Stimulated activated naive CD8-positive, alpha-beta T cell treated with anti-CD3 and anti-CD28 coated beads, Interleukin-15, amount 100 ng/mL, for 72 hours (primary cell): ENCODE measurements around the gene MT1H.
A peak's percentile ranks its signal among the peaks of the same experiment; 100 is the strongest.
"Not testable (repeated sequence)": the region's sequence is repeated elsewhere in the genome, so short reads cannot be mapped to it uniquely, and the experiment has no call there.

ENCODE experiments used
- ATAC-seq: fragments of 150-1000 bp; cut with Tn5 transposase; 2 replicates; pipeline ENCODE4 v1.10.0; 2021; ENCODE audit warnings: mild to moderate bottlenecking, moderate library complexity
- DNase-seq, 2 donors: peaks; one replicate each; pipeline ENCODE4 v3.0.0; 2021 to 2022
- H3K27ac Mint-ChIP-seq, 2 donors: one replicate each; pipeline ENCODE4 v1.8.0; 2022; ENCODE audit warnings: mild to moderate bottlenecking in 2 of 2, mixed read lengths in 2 of 2, moderate library complexity in 2 of 2
- H3K27me3 Mint-ChIP-seq: one replicate; pipeline ENCODE4 v1.8.0; 2022; ENCODE audit warnings: mixed read lengths
- H3K4me1 Mint-ChIP-seq: one replicate; pipeline ENCODE4 v1.8.0; 2022; ENCODE audit warnings: mild to moderate bottlenecking, mixed read lengths
- H3K4me3 Mint-ChIP-seq, 2 donors: one replicate each; pipeline ENCODE4 v1.8.0; 2022; ENCODE audit warnings: mild to moderate bottlenecking in 2 of 2, mixed read lengths in 2 of 2, moderate library complexity in 1 of 2
- H3K9me3 Mint-ChIP-seq, 2 donors: one replicate each; pipeline ENCODE4 v1.8.0; 2022; ENCODE audit warnings: mixed read lengths in 2 of 2

MT1H gene

GRCh38 chr16:56647641-56648431, 21.8 kb upstream of the MT1H start:
- ATAC-seq (no peak), DNase-seq (no peak)
- Mint-ChIP-seq H3K9me3 (no peaks in the 10 kb centered on the region), H3K27me3 (peaks cover 61% of the 10 kb centered on the region), H3K27ac (no peak overlapping the region), H3K4me1 (peaks cover 18% of the 10 kb centered on the region), H3K4me3 (no peak overlapping the region)

DNA sequence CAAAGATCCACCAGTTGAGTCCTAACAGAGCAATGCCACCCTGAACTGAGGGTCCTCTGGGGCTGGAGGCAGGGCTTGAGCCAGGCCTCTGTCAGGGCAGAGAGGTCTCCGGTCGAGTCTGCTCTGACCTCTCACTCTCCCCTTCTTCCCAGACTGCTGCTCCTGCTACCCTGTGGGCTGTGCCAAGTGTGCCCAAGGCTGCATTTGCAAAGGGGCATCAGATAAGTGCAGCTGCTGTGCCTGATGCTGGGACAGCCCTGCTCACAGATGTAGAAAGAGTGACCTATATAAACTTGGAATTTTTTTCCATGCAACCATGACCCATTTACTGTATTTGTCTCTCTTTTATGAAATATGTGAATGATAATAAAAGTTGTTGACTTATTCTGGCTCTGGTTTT, 20.3 kb upstream of the MT1H start:
- Mint-ChIP-seq H3K27me3 (peaks cover 58% of the 10 kb centered on the region), H3K27ac (no peak overlapping the region)

DNA sequence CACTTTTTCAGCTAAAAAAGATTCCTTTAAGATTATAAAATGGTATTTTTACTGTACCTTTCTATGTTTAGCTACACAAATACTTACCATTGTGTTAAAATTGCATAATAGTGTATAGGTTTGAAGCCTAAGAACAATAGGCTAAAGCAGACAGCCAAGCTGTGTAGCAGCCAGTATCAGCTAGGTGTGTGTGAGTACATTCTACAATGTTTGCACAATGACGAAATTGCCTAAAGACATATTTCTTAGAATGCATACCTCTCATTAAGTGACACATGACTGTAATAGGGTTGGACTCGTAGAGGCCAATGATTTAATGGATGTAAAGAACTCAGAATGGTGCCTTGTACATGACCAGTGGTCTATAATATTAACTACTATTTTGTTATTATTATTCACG, 19.8 kb upstream of the MT1H start:
- Mint-ChIP-seq H3K4me1 (no peaks in the 10 kb centered on the region), H3K27me3 (peaks cover 53% of the 10 kb centered on the region), H3K9me3 (no peaks in the 10 kb centered on the region), H3K4me3 (no peak overlapping the region), H3K27ac (no peak overlapping the region)
- ATAC-seq (no peak), DNase-seq (no peak)

More for the DNA sequence above, 20.3 kb upstream of the MT1H start:
- DNase-seq (no peak), ATAC-seq (no peak)
- H3K4me3 Mint-ChIP-seq, result no peak overlapping the region
- no peaks in the 10 kb centered on the region for H3K9me3 Mint-ChIP-seq
- peaks cover 3% of the 10 kb centered on the region for H3K4me1 Mint-ChIP-seq

GRCh38 chr16:56651586-56651985, 18.0 kb upstream of the MT1H start, which contains the start of gene MT1B:
MT1B (plus strand) TSS chr16:56651886; CDS start chr16:56651954, 68 bp downstream.
- ATAC-seq (peak; percentile 28), DNase-seq (no peak)
- H3K9me3 Mint-ChIP-seq, result no peaks in the 10 kb centered on the region
- H3K4me1 Mint-ChIP-seq, result no peaks in the 10 kb centered on the region
- peak within 1 kb of the TSS in 1 of 2 donors; percentile 44 for H3K27ac Mint-ChIP-seq
- peaks cover 52% of the 10 kb centered on the region for H3K27me3 Mint-ChIP-seq
- H3K4me3 Mint-ChIP-seq, result no peak within 1 kb of the TSS

GRCh38 chr16:56652600-56652999, 17.0 kb upstream of the MT1H start:
- no peak for ATAC-seq
- H3K9me3 Mint-ChIP-seq, result no peaks in the 10 kb centered on the region
- H3K4me3 Mint-ChIP-seq, result no peak overlapping the region

GRCh38 chr16:56653218-56653617, 16.4 kb upstream of the MT1H start:
- Mint-ChIP-seq H3K27me3 (peaks cover 38% of the 10 kb centered on the region), H3K27ac (no peak overlapping the region), H3K9me3 (no peaks in the 10 kb centered on the region), H3K4me1 (peaks cover 8% of the 10 kb centered on the region), H3K4me3 (no peak overlapping the region)
- DNase-seq (no peak), ATAC-seq (no peak)

More at GRCh38 chr16:56652600-56652999, 17.0 kb upstream of the MT1H start:
- DNase-seq, result no peak
- H3K27ac Mint-ChIP-seq, result no peak overlapping the region
- peaks cover 44% of the 10 kb centered on the region for H3K27me3 Mint-ChIP-seq
- peaks cover 6% of the 10 kb centered on the region for H3K4me1 Mint-ChIP-seq

- no peaks in the 10 kb centered on the region for H3K9me3 Mint-ChIP-seq
- peaks cover 36% of the 10 kb centered on the region for H3K4me1 Mint-ChIP-seq
- ATAC-seq (peak; percentile 80), DNase-seq (peak; percentile 43 to 80)
- peak within 1 kb of the TSS; percentile 77 to 91 for H3K27ac Mint-ChIP-seq
- peaks cover 5% of the 10 kb centered on the region for H3K27me3 Mint-ChIP-seq
- H3K4me3 Mint-ChIP-seq, result peak within 1 kb of the TSS; percentile 96 to 97
Measured at GRCh38 chr16:56657555-56658326, 11.9 kb upstream of the MT1H start, which contains the start of gene MT1F. MT1F (plus strand) TSS chr16:56657959; CDS start chr16:56658059, 100 bp downstream.

GRCh38 chr16:56658327-56658875, 11.2 kb upstream of the MT1H start:
- no peaks in the 10 kb centered on the region for H3K9me3 Mint-ChIP-seq
- ATAC-seq (no peak), DNase-seq (no peak)
- no peaks in the 10 kb centered on the region for H3K27me3 Mint-ChIP-seq
- peak overlapping the region; percentile 96 to 97 for H3K4me3 Mint-ChIP-seq
- H3K27ac Mint-ChIP-seq, result peak overlapping the region in 1 of 2 donors; percentile 77
- peaks cover 39% of the 10 kb centered on the region for H3K4me1 Mint-ChIP-seq

DNA sequence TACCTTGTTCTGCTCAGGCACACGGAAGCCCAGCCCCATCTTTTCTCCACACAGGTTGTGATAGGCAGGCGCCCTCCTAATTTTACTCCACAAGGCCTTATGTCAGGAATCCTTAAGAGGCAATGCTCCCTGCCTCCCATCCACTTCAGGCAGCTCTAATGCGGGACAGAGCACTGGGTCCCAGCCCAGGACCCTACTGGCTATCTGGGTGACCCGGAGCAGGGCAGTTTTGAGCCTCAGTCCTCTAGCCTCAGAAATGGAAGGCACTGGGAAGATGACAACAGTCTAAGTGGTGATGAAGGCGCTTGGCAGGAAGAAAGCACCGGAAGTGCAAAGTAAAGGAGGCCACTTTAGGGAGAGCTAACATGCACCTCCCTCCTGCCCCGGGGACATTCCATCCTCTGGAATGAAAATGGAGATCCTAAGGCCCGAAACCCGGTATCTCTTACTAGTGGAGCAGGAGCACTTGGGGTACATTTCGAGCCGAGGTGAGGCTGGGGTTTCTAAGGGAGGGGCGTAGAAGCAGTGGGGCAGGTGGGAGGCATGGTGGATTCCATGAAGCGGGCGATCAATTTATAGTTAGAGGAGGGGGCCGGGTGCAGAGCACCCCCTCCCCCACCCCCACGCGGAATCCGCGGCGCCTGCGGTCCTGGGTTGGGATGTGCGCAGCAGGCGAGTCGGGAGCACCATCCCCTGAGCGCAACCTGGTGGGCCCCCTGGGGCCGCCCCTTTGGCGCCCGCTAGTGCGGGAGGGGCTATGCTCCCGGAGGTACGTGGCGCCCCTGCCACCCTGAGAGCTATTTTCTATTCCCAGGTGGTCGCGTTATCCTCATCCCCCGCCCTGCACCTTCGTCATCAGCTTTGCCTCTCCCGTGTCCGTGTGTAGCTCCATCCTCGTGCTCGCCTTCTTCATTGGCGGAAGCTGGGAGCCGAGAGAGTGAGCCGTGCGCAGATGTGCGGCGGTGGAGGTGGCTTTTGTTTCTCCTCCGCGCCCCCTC, 7.0 kb upstream of the MT1H start:
- Mint-ChIP-seq H3K27ac (peak overlapping the region; percentile 95 to 97), H3K4me1 (peaks cover 40% of the 10 kb centered on the region), H3K27me3 (peaks cover 24% of the 10 kb centered on the region), H3K9me3 (no peaks in the 10 kb centered on the region), H3K4me3 (peak overlapping the region; percentile 94)
- peak; percentile 61 for ATAC-seq
- peak in 1 of 2 donors; percentile 47 for DNase-seq

GRCh38 chr16:56664506-56664905, 5.1 kb upstream of the MT1H start:
- ATAC-seq (no peak), DNase-seq (no peak)
- Mint-ChIP-seq H3K4me1 (peaks cover 44% of the 10 kb centered on the region), H3K27me3 (peaks cover 42% of the 10 kb centered on the region), H3K9me3 (no peaks in the 10 kb centered on the region), H3K27ac (no peak overlapping the region), H3K4me3 (no peak overlapping the region)

DNA sequence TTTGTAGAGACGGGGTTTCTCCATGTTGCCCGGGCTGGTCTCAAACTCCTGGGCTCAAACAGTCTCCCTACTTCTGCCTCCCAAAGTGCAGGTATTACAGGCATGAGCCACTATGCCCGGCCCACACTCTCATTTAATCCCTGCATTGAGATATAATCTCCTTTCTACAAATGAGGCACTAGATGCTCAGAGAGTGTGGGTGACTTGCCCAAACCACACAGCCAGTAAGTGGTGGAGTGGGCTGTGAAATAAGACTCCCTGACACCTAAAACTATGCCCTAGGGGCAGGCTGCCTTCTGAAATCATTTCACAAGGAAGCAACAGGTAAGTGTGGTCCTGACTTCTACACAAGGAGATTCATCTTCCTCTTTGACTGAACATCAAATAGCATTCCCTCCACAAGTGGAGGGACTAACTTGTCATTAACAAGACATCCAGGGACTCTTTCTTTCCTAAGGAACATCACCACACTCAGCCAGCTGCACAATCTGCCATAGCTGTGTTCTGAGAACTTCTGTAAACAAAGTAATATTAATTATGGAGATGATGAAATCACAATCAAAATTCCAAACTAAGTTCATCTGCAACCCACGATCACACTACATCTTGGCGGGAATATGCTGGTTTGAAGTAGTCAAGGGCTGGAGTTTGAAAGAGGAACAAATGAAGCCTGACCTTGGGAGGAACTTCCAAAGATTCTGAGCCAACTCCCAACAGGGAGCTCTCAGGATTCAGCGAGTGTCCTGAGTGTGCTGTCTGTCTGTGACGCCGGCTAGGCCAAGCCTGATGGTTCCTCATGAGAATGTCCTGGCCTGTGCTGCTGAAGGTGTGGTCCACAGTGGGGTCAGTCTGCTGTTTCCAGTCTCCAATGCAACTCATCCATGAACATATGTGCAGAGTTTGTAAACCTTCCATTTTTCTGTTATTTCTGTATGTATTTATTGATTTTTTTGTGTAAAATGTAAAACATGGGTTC, 4.0 kb upstream of the MT1H start:
- H3K9me3 Mint-ChIP-seq, ATAC-seq, H3K27ac Mint-ChIP-seq, H3K4me3 Mint-ChIP-seq, DNase-seq: not testable (repeated sequence)
- Mint-ChIP-seq H3K4me1 (peaks cover 51% of the 10 kb centered on the region), H3K27me3 (peaks cover 53% of the 10 kb centered on the region)

- H3K4me1 Mint-ChIP-seq, result peaks cover 36% of the 10 kb centered on the region
- H3K9me3 Mint-ChIP-seq, result no peaks in the 10 kb centered on the region
- ATAC-seq (peak; percentile 75), DNase-seq (peak in 1 of 2 donors; percentile 66)
- H3K4me3 Mint-ChIP-seq, result peak within 1 kb of the TSS; percentile 71 to 78
- peaks cover 68% of the 10 kb centered on the region for H3K27me3 Mint-ChIP-seq
- peak within 1 kb of the TSS; percentile 74 to 81 for H3K27ac Mint-ChIP-seq
Measured at GRCh38 chr16:56667581-56668571, 1.7 kb upstream of the MT1H start, which contains the start of gene MT1G. MT1G (minus strand) TSS chr16:56668065; CDS start chr16:56667993, 72 bp downstream.
